Prostate gland (tissue), 2 donors: ENCODE data around the gene PCYOX1L. TPM values are rescaled to one million over a fixed set of nuclear protein-coding genes. Genes with fewer than 3 reads are reported as not detected.

Source experiments
- DNase-seq: peaks from one replicate; pipeline ENCODE4 v3.0.0-alpha.2; 2019; ENCODE audit warnings: low spot score
- H3K27ac ChIP-seq, 2 donors: fragments of 200-600 bp; sonication (generic); 2 replicates each; pipeline ENCODE4 v1.5.1; 2017 to 2019
- H3K27me3 ChIP-seq: fragments of 200-600 bp; sonication (generic); replicated peaks from 2 replicates; pipeline ENCODE4 v1.5.1; 2019; ENCODE audit not compliant: insufficient read depth
- H3K36me3 ChIP-seq, 2 donors: fragments of 200-600 bp; sonication (generic); 1 replicate in 1 of 2; 2 replicates in 1 of 2; pipeline versions ENCODE4 v1.5.1 to v1.8.1; 2017 to 2019
- H3K4me1 ChIP-seq: fragments of 200-600 bp; sonication (generic); replicated peaks from 2 replicates; pipeline ENCODE4 v1.5.1; 2019
- H3K4me3 ChIP-seq, 2 donors: fragments of 200-600 bp; sonication (generic); 2 replicates each; pipeline ENCODE4 v1.5.1; 2017 to 2019
- H3K9me3 ChIP-seq: fragments of 200-600 bp; sonication (generic); 2 replicates; pipeline ENCODE4 v1.5.1; 2017
- POLR2A ChIP-seq: fragments of 450-650 bp; IDR thresholded peaks from one replicate; pipeline ENCODE4 v1.6.1; 2016; ENCODE audit warnings: antibody characterized with exemption, mild to moderate bottlenecking
- POLR2AphosphoS5 ChIP-seq: sonication (generic); formaldehyde crosslinking; IDR thresholded peaks from one replicate; pipeline ENCODE4 v1.6.1; 2017; ENCODE audit warnings: antibody characterized with exemption
- WGBS: methylation state at CpG from one replicate; pipeline ENCODE4 v1.1.5; 2018; 5-methylcytosine and 5-hydroxymethylcytosine counted together
- intact Hi-C: fragments of 100-400 bp; cut with DNase I; formaldehyde crosslinking; loops from one replicate; pipeline ENCODE4 v1.14.2; 2022
- total RNA-seq, 2 donors: library from RNA; depleted of rRNA; stranded (reverse); fragments of >200 nt; gene quantifications; one replicate each; pipeline ENCODE4 v1.1.0, GENCODE V29; 2016
- TF ChIP-seq, protein P1 (sequence below), 4 experiments: fragments of 200-600 bp in 2 of 4; fragments of 450-650 bp in 2 of 4; sonication (generic) in 2 of 4; IDR thresholded peaks; 1 replicate in 3 of 4; 2 replicates in 1 of 4; pipeline ENCODE4 v1.5.1; 2016 to 2019; ENCODE audit warnings: antibody characterized with exemption in 4 of 4, mild to moderate bottlenecking in 2 of 4, moderate library complexity in 2 of 4

PCYOX1L gene
- total RNA-seq, 2 donors from 2014 or later: 7.7 to 20.7 TPM

DNA sequence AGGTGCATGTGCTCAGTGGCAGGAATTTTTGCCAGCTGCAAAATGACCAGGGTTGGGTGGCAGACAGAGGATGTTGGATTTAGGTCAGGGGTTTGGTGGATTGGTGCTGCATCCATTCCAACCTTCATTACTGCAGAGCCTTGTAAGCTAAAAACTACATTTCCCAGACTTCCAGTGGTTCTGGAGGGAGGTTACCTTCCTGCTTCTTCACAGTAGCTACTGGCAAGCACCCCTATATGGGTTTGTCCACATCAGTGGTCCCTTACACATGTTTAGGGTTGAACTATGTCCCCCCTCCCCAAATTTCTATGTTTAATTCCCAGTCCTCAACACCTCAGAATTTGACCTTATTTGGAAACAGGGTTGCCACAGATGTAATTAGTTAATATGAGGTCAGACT lies 41.9 kb downstream of the PCYOX1L start:
- no peak for DNase-seq
- H3K4me1 ChIP-seq: no peaks in the 10 kb centered on the region
- H3K36me3 ChIP-seq: no peaks in the 10 kb centered on the region
- H3K9me3 ChIP-seq: no peaks in the 10 kb centered on the region
- H3K4me3 ChIP-seq: no peak overlapping the region
- no peak for TF ChIP-seq POLR2A
- TF ChIP-seq POLR2AphosphoS5: no peak
- TF ChIP-seq, protein P1, sequence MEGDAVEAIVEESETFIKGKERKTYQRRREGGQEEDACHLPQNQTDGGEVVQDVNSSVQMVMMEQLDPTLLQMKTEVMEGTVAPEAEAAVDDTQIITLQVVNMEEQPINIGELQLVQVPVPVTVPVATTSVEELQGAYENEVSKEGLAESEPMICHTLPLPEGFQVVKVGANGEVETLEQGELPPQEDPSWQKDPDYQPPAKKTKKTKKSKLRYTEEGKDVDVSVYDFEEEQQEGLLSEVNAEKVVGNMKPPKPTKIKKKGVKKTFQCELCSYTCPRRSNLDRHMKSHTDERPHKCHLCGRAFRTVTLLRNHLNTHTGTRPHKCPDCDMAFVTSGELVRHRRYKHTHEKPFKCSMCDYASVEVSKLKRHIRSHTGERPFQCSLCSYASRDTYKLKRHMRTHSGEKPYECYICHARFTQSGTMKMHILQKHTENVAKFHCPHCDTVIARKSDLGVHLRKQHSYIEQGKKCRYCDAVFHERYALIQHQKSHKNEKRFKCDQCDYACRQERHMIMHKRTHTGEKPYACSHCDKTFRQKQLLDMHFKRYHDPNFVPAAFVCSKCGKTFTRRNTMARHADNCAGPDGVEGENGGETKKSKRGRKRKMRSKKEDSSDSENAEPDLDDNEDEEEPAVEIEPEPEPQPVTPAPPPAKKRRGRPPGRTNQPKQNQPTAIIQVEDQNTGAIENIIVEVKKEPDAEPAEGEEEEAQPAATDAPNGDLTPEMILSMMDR (IDR thresholded peaks at IDR 0.05): no peak
- H3K27me3 ChIP-seq: no peaks in the 10 kb centered on the region
- intact Hi-C loops: no loop called here
- peak overlapping the region; percentile 39 to 54 for H3K27ac ChIP-seq

- intact Hi-C loops: no loop called here
- DNase-seq: no peak
- H3K4me3 ChIP-seq: no peak overlapping the region
- 55% methylated on average over 6 of the region's 6 CpGs for WGBS
- no peaks in the 10 kb centered on the region for H3K36me3 ChIP-seq
- no peaks in the 10 kb centered on the region for H3K27me3 ChIP-seq
- no peaks in the 10 kb centered on the region for H3K4me1 ChIP-seq
- peak overlapping the region; percentile 39 to 54 for H3K27ac ChIP-seq
- TF ChIP-seq, protein P1 (IDR thresholded peaks at IDR 0.05): no peak
- TF ChIP-seq POLR2A (no peak), POLR2AphosphoS5 (no peak)
- no peaks in the 10 kb centered on the region for H3K9me3 ChIP-seq
Measured at GRCh38 chr5:149400304-149400703, 42.5 kb downstream of the PCYOX1L start.

- Histone ChIP-seq H3K27me3 (no peaks in the 10 kb centered on the region), H3K27ac (no peak overlapping the region), H3K36me3 (no peaks in the 10 kb centered on the region), H3K4me1 (no peaks in the 10 kb centered on the region), H3K4me3 (no peak overlapping the region), H3K9me3 (no peaks in the 10 kb centered on the region)
- no peak for TF ChIP-seq POLR2A
- no peak for TF ChIP-seq POLR2AphosphoS5
- TF ChIP-seq, protein P1 (IDR thresholded peaks at IDR 0.05): no peak
- intact Hi-C loops: no loop called here
- 97% methylated on average over 2 of the region's 2 CpGs for WGBS
- no peak for DNase-seq
Measured at GRCh38 chr5:149401051-149401450, 43.2 kb downstream of the PCYOX1L start.

DNA sequence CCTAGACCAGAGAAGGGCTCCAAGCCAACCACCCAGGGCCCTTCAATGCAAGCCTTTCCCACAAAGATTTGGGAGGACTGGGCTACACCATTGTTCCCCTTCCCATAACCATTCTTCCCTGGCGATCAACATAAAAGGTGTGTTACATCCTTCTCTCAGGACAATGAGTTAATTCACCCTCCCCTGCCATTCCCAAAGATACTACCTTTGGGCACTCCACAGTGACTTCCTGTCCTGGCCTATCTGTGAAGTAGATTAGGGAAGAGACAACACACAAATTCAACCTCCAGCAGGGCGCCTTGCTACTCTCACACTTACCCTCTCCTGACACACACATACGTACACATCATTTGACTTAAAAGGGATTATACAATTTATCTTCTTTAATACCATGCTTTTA lies 44.4 kb downstream of the PCYOX1L start:
- no peak for DNase-seq
- WGBS: 93% methylated on average over 3 of the region's 3 CpGs

More for the DNA sequence above, 44.4 kb downstream of the PCYOX1L start:
- Histone ChIP-seq H3K9me3 (no peaks in the 10 kb centered on the region), H3K4me3 (no peak overlapping the region), H3K36me3 (no peaks in the 10 kb centered on the region), H3K27me3 (no peaks in the 10 kb centered on the region), H3K27ac (no peak overlapping the region), H3K4me1 (no peaks in the 10 kb centered on the region)
- intact Hi-C loops: no loop called here
- TF ChIP-seq, protein P1 (IDR thresholded peaks at IDR 0.05): no peak
- TF ChIP-seq POLR2AphosphoS5 (no peak), POLR2A (no peak)
